ENCODE data around the gene MT1G.
"Not testable (repeated sequence)": the region's sequence is repeated elsewhere in the genome, so short reads cannot be mapped to it uniquely, and the experiment has no call there.

The MT1G gene

DNA sequence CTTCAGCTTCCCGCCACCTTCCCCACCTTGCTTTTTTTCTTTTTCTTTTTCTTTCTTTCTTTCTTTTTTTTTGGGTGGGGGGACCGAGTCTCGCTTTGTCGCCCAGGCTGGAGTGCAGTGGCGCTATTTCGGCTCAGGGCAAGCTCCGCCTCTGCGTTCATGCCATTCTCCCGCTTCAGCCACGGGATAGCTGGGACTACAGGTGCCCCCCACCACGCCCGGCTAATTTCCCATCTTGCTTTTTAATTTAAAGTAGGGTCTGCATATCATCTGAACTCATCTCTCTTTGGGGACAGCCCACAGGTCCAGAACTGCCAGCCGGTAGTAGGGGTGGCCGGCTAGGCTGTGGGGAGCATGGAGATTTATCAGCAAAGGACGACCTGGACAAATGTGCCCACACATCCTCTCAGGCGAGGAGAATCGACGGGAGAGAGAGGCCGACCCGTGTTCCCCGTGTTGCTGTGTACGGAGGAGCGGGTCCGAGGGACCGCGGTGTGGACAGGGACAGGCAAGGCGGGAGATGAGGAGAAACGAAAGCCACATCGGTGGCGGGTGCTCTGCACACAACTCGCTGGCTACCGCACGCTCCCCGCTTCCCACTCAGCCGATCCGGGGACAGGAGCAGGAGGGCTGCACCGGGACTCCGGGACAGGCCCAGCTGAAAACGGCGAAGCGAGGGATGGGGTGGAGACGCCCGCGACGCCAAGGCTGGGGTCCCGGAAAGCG is 33.0 kb downstream of the MT1G start:
- no peak for DNase-seq

DNA sequence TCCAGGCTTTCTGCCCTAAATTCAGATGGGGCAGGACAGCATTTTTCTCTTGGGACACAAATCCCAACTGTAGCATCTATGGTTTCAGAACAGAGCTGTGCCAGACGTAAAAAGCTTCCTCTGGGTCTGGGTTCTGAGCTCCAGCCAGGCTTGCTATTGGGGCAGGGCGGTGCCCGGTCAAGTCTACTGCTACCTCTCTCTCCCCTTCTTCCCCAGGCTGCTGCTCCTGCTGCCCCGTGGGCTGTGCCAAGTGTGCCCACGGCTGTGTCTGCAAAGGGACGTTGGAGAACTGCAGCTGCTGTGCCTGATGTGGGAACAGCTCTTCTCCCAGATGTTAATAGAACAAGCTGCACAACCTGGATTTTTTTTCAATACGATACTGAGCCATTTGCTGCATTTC is 34.3 kb downstream of the MT1G start:
- no peak for DNase-seq

DNA sequence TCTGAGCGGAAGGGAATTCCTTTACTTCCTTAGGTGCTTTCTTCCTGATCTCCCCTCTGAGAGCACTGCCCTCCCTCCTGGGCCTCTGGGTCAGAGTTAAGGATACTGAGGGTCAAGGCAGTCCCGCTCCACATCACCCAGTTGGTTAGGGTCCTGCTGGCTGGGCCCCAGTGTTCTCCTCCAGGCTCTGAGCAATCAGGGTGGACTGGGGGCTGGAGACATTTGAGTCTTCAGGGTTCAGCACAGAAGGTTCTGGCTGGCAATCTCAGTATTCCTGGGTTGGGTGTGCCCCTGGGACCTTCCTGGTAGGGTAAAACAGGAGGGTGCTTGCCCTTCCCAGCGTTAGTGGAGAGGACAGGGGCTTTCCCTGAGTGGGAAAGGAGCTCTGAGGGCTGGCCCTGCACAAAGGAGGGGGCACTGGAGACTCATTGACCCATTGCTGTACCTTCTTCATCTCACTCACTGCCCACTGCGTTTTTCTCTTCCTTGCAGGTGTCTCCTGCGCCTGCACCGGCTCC is 35.0 kb downstream of the MT1G start:
- no peak for DNase-seq

DNA sequence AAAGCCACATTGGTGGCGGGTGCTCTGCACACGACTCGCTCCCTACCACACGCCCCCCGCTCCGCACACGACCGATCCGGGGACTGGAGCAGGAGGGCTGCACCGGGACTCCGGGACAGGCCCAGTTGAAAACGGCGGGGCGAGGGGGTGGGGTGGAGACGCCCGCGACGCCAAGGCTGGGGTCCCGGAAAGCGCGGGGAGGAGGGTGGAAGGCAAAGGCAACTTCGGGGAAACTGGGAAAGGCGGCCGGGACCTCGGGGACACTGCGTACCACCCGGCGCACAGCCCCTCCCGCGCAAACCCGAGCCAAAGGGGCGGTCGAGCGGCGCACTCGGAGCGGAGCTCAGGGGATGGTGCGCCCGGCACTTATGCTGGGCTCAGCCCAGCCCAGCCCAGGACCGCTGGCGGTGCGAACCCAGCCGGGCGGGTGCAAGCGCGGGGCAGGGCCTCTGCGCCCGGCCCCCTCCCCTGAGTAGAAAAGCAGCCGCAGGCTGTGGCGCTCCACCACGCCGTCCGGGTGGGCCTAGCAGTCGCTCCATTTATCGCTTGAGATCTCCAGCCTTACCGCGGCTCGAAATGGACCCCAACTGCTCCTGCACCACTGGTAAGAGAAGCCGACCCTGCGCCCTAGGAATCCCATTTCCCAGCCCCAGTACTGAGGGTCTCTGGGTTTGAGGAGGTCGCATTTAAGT is 35.6 kb downstream of the MT1G start, which contains the start of gene MT1M:
TSS of gene MT1M (plus strand) at position 504 of the 692 bp plus-strand sequence. CDS start at position 577, 73 bp downstream.
- no peak for DNase-seq

DNA sequence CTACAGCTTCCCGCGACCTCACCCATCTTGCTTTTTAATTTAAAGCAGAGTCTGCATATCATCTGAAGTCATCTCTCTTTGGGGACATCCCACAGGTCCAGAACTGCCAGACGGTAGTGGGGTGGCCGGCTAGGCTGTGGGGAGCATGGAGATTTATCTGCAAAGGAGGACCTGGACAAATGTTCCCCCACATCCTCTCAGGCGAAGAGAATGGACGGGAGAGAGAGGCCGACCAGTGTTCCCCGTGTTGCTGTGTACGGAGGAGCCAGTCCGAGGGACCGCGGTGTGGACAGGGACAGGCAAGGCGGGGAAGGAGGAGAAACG is 36.1 kb downstream of the MT1G start:
- DNase-seq, result no peak

DNA sequence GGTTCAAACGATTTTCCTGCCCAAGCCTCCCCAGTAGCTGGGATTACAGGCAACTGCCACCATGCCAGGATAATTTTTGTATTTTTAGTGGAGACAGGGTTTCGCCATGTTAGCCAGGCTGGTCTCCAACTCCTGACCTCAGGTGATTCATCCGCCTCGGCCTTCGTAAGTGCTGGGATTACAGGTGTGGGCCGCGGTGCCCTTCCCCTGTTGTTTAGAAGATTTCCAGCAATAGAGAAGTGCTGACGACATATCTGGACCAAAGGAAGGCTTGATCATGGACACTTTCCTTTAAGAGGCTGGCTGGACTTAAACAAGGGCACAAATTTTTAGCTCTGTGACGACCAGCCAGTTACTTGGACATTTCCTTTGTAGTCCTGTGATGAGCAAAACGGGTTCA is 36.7 kb downstream of the MT1G start:
- no peak for DNase-seq

DNA sequence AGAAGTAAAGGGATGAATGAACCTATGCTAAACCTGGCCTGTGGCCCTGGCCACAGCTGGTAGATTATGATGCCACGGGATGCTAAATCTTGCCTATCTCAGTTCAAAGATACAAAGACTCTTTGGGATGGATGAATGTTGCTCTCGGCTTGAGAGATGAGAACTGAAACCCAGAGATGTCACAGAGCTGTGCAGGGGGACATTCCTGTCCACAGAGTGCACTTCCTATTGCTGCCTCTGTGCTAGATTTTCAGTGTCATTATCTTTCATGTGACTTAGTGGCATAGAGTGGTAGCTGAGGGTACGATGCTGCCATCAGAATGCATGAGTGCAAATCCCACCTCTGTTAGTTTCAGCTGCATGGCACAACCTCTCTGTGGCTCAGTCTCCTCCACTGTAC is 37.7 kb downstream of the MT1G start:
- DNase-seq, result no peak

DNA sequence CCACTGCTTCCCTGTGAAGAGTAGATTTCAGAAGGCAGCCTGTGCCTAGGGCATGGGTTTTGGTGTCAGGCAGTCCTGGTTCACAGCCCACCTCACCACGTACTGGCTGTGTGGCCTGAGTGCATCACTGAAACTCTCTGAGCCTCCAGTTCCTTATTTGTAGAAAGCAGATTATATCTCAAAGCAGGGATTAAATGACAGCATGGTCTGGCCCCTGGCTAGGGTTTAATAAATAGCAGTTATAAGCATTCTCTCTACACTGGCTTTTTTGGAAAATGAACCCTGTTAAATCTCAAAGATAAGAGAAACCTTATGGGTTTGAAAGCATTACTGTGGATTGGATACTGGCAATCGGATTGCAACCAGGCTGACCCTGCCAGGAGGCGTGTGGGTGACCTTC is 38.3 kb downstream of the MT1G start:
- no peak for DNase-seq

DNA sequence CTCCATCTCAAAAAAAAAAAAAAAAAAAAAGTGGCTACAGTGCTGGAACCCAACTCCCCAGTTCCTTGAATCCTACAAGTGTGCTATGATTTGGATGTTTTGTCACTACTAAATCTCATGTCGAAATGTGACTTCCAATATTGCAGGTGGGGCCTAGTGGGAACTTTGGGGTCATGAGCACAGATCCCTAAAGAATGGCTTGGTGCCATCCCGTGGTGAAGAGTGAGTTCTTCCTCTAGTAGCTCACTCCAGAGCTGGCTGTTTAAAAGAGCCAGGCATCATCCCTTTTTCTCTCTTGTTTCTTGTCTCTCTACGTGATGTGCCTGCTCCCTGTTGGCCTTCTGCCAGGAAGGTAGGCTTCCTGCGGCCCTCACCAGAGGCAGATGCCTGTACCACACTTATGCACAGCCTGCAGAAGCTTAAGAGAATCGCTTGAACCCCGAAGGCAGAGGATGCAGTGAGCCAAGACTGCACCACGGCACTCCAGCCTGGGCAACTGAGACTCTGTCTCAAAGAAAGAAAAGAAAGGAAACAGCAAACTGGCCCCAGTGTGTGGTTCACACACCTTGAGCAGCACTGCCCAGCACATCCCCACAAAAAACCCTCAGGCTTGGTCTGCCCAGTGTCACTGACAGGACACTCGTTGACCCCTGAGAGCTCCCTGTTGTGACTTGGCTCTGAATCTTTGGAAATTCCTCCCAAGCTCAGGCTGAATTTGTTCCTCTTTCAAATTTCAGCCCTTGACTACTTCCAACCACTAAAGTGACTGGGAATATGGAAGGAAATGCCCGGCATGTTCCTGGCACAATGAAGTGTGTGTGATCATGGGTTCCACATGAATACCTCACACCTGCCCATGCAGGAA is 39.1 kb downstream of the MT1G start:
- no peak for DNase-seq

DNA sequence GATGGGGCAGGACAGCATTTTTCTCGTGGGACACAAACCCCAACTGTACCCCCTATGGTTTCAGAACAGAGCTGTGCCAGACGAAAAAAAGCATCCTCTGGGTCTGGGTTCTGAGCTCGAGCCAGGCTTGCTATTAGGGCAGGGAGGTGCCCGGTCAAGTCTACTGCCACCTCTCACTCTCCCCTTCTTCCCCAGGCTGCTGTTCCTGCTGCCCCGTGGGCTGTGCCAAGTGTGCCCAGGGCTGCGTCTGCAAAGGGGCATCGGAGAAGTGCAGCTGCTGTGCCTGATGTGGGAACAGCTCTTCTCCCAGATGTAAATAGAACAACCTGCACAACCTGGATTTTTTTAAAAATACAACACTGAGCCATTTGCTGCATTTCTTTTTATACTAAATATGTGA is 41.2 kb downstream of the MT1G start:
- DNase-seq, result no peak

DNA sequence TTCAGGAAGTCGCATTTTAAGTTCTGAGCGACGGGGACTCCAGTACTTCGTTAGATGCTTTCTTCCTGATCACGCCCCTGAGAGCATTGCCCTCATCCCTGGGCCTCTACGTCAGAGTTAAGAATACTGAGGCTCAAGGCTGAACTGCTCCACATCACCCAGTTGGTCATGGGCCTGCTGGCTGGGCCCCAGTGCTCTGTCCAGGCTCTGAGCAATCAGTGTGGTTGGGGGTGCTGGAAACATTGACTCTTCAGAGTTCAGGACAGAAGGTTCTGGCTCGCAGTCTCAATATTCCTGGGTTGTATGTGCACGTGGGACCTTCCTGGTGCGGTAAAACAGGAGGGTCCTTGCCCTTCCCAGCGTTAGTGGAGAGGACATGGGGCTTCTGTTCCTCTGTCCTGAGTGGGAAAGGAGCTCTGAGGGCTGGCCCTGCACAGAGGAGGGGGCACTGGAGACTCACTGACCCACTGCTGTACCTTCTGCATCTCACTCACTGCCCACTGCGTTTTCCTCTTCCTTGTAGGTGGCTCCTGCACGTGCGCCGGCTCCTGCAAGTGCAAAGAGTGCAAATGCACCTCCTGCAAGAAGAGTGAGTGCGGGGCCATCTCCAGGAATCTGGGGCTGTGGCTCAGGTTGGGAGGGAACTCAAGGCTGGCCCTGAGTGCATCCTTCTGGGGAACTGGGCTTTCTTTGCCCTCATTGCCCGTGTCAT is 41.8 kb downstream of the MT1G start:
- DNase-seq, result no peak

DNA sequence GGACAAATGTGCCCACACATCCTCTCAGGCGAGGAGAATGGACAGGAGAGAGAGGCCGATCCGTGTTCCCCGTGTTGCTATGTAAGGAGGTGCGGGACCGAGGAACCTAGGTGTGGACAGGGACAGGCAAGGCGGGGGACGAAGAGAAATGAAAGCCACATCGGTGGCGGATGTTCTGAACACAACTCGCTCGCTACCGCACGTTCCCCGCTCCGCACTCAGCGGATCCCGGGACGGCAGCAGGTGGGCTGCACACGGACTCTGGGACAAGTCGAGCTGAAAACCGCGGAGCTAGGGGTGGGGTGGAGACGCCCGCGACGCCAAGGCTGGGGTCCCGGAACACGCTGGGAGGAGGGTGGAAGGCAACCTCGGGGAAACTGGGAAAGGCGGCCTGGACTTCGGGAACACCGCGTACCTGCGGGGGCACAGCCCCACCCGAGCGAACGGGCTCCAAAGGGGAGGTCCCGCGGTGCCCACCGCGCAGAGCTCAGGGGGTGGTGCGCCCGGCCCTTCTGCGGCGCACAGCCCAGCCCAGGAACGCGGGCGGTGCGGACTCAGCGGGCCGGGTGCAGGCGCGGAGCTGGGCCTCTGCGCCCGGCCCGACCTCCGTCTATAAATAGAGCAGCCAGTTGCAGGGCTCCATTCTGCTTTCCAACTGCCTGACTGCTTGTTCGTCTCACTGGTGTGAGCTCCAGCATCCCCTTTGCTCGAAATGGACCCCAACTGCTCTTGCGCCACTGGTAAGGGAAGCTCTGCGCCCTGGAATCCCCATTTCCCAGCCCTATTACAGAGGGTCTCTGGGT is 42.5 kb downstream of the MT1G start, which contains the start of gene MT1E:
TSS of gene MT1E (plus strand) at position 642 of the 803 bp plus-strand sequence. CDS start at position 713, 71 bp downstream.
- no peak for DNase-seq

DNA sequence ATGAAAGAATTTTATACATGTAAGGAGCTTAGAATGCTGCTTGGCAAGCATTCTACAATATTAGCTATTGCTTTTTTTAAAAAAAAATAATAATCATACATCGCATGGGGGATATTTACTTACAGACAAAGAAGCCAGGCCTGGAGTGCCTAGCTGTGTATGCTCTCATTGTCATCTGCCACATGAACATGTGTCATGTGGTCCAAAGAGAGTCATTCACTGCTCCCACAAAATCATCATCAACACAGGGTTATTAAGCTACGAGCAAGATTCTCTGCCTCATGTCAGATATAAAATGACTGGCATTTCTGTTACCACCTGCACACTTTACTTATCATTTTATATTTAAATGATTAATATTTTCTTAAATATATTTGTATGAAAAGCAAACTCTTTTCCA is 44.2 kb downstream of the MT1G start:
- DNase-seq, result no peak

DNA sequence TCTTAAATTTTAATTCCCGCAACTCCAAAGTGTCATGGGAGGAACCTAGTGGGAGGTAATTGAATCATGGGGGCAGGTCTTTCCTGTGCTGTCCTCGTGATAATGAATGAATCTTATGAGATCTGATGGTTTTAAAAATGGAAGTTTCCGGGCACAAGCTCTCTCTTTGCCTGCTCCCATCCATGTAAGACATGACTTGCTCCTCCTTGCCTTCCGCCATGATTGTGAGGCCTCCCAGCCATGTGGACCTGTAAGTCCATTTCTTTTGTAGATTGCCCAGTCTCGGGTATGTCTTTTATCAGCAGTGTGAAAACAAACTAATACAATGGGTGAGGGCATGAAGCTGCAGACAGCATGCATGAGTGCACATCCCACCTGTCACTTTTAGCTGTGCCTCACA is 44.7 kb downstream of the MT1G start:
- not testable (repeated sequence) for DNase-seq

DNA sequence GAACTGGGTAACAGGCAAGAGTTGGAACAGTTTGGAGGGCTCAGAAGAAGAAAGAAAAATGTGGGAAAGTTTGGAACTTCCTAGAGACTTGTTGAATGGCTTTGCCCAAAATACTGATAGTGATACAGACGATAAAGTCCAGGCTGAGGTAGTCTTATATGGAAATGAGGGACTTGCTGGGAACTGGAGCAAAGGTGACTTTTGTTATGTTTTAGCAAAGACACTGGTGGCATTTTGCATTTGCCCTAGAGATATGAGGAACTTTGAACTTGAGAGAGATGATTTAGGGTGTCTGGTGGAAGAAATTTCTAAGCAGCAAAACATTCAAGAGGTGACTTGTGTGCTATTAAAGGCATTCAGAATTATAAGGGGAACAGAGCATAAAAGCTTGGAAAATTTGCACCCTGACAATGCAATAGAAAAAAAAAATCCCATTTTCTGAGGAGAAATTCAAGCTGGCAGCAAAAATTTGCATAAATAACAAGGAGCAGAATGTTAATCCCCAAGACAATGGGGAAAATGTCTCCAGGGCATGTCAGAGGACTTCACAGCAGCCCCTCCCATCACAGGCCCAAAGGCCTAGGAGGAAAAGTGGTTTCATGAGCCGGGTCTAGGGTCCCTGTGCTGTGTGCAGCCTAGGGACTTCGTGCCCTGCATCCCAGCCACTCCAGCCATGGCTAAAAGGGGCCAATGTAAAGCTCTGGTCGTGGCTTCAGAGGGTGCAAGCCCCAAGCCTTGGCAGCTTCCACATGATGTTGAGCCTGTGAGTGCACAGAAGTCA is 46.0 kb downstream of the MT1G start:
- not testable (repeated sequence) for DNase-seq

DNA sequence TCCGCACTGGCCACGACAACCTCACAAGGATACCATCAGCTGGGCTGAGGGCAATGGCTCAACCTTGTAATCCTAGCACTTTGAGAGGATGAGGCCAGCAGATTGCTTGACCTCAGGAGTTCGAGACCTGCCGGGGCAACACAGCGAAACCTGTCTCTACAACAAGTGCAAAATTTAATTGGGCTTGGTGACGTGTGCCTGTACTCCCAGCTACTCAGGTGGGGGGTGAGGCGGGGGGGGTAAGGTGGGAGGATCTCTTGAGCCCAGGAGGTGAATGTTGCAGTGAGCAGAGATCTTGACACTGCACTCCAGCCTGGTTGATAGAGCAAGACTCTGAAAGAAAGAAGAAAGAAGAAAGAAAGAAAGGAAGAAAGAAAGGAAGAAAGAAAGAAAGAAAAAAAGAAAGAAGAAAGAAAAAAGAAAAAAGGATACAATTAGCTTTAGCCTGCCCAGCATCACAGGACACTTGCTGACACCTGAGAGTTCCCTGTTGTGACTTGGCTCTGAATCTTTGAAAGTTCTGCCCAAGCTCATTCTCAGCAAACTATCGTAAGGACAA is 47.4 kb downstream of the MT1G start:
- no peak for DNase-seq

DNA sequence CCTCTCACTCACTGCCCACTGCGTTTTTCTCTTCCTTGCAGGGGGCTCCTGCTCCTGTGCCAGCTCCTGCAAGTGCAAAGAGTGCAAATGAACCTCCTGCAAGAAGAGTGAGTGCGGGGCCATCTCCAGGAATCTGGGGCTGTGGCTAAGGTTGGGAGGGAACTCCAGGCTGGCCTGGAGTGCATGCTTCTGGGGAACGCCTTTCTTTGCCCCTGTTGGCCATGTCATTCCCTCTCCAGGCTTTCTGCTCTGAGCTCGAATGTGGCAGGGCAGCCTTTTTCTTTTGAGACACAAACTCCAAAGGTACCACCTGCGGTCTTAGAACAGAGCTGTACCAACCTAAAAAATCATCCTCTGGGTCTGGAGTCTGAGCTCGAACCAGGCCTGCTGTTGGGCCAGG is 49.7 kb downstream of the MT1G start:
- DNase-seq, result no peak

DNA sequence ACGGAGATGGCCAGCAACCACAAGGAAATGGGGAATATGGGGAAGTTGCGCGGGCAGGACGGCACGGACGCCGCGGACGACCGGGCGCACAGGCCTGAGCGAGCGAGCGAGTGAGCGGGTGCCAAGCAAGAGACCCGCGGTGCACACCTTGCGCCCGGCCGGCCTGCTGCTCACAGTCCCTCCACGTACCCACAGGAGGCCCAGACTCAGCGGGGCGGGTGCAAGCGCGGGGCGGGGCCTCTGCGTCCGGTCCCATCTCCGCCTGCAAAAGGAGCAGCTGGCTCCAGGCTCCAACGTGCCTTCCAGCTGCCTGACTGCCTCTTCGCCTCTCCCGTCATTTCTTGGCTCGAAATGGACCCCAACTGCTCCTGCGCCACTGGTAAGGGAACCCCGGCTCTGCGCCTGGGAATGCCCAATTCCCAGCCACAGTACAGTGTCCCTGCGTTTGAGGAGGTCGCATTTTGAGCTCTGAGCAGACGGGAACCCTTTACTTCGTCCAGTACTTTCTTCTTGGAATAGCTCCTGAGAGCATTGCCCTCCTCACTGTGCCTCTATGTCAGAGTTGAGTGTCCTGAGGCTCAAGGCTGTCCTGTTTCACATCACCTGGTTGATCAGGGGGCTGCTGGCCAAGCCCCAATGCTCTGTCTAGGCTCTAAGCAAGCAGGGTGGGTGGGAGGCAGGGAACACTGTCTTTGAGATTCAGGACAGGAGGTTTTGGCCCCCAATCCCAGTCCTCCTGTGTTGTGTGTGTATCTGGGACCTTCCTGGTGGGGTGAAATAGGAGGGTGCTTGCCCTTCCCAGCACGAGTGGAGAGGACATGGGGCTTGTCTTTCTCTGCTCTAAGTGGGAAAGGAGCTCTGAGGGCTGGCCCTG is 50.4 kb downstream of the MT1G start:
- no peak for DNase-seq
